HCT116 (cell line): Measurements from ENCODE around the gene VASN. TPM values are rescaled to one million over a fixed set of nuclear protein-coding genes. Genes with fewer than 3 reads are reported as not detected.

Source experiments
- ATAC-seq: fragments of 200-7000 bp; cut with Tn5 transposase; 2 replicates; pipeline ENCODE4 v1.9.1; 2020; ENCODE audit warnings: mild to moderate bottlenecking, moderate library complexity
- BruUV-seq: library from RNA; stranded (reverse); fragments of 400-500 nt; replicated peaks from 2 replicates; lab custom pipeline; 2021; lab: Mats Ljungman, UMichigan
- CTCF ChIA-PET: fragments of 300-600 bp; sonication (Branson Sonifier 250); formaldehyde crosslinking; loops from one replicate; lab custom pipeline; 2021; ENCODE audit warnings: antibody characterized with exemption; lab: Charles Lee
- POLR2A ChIA-PET: fragments of 300-600, 350-600 bp; sonication (Branson Sonifier 250); formaldehyde crosslinking; loops from one replicate; lab custom pipeline; 2021; ENCODE audit warnings: antibody characterized with exemption; lab: Charles Lee
- RAD21 ChIA-PET, 2 experiments: fragments of 300-600 bp; sonication (Branson Sonifier 250); formaldehyde crosslinking; loops; one replicate each; lab custom pipeline; 2023; ENCODE audit warnings: low total read pairs in 2 of 2; ENCODE audit not compliant: uncharacterized antibody in 2 of 2, unreplicated experiment in 2 of 2, low non-redundant PET in 1 of 2; lab: Charles Lee
- DNase-seq: peaks from one replicate; pipeline ENCODE4 v3.0.0-alpha.2; 2010; ENCODE audit warnings: low read depth, low spot score
- H2AFZ ChIP-seq: fragments of 200-600 bp; shearing (Covaris generic), sonication (generic); 2 replicates; pipeline ENCODE4 v1.6.1; 2017; ENCODE audit warnings: low read depth, mixed run types, mixed read lengths, antibody characterized with exemption, low read length; ENCODE audit not compliant: poor library complexity, severe bottlenecking
- H3K27ac ChIP-seq: 2 replicates; pipeline ENCODE4 v1.5.1; 2012; ENCODE audit warnings: low read depth, low read length
- H3K27me3 ChIP-seq: fragments of 200-600 bp; sonication (generic); 2 replicates; pipeline ENCODE4 v1.6.1; 2016; ENCODE audit warnings: mixed run types, low read length, mixed read lengths; ENCODE audit not compliant: insufficient read depth
- H3K36me3 ChIP-seq, 2 experiments: fragments of 200-500 bp in 1 of 2; fragments of 200-600 bp in 1 of 2; sonication (Bioruptor generic) in 1 of 2; sonication (generic) in 1 of 2; 2 replicates each; pipeline versions ENCODE4 v1.5.1 to v1.6.1; 2014 to 2016; ENCODE audit warnings: low read length in 2 of 2, inconsistent platforms in 1 of 2, mixed read lengths in 1 of 2, mixed run types in 1 of 2; ENCODE audit not compliant: insufficient read depth in 2 of 2, control insufficient read depth in 1 of 2
- H3K4me1 ChIP-seq, 2 experiments: fragments of 200-600 bp in 1 of 2; sonication (generic) in 1 of 2; 2 replicates each; pipeline versions ENCODE4 v1.5.1 to v1.6.1; 2012 to 2017; ENCODE audit warnings: low read length in 2 of 2, inconsistent platforms in 1 of 2, mild to moderate bottlenecking in 1 of 2, mixed read lengths in 1 of 2, mixed run types in 1 of 2, moderate library complexity in 1 of 2; ENCODE audit not compliant: insufficient read depth in 2 of 2, control insufficient read depth in 1 of 2
- H3K4me2 ChIP-seq: fragments of 200-600 bp; sonication (generic); 2 replicates; pipeline ENCODE4 v1.6.1; 2017; ENCODE audit warnings: mixed run types, low read length, mixed read lengths
- H3K4me3 ChIP-seq, 2 experiments: fragments of 200-600 bp in 1 of 2; sonication (generic) in 1 of 2; replicated peaks in 1 of 2; 2 replicates each; pipeline ENCODE4 v1.5.1; 2011 to 2016; ENCODE audit warnings: low read length in 2 of 2, control low read depth in 1 of 2, low read depth in 1 of 2, mild to moderate bottlenecking in 1 of 2, mixed read lengths in 1 of 2, mixed run types in 1 of 2
- H3K79me2 ChIP-seq: fragments of 200-600 bp; sonication (generic); 2 replicates; pipeline ENCODE4 v1.6.1; 2017; ENCODE audit warnings: mild to moderate bottlenecking, mixed run types, low read length, moderate library complexity, mixed read lengths; ENCODE audit not compliant: insufficient read depth
- H3K9ac ChIP-seq: fragments of 200-600 bp; sonication (generic); 2 replicates; pipeline ENCODE4 v1.6.1; 2016; ENCODE audit warnings: low read length, mixed read lengths
- H3K9me2 ChIP-seq: fragments of 200-600 bp; sonication (generic), shearing (Covaris generic); 2 replicates; pipeline ENCODE4 v1.6.1; 2017; ENCODE audit warnings: mixed run types, mild to moderate bottlenecking, moderate library complexity; ENCODE audit not compliant: insufficient read depth
- H3K9me3 ChIP-seq, 2 experiments: fragments of 200-500 bp in 1 of 2; fragments of 200-600 bp in 1 of 2; sonication (Bioruptor generic) in 1 of 2; sonication (generic) in 1 of 2; 2 replicates each; pipeline ENCODE4 v1.6.1; 2014 to 2017; ENCODE audit warnings: low read length in 2 of 2, mixed read lengths in 2 of 2, inconsistent platforms in 1 of 2, low read depth in 1 of 2, mild to moderate bottlenecking in 1 of 2, mixed run types in 1 of 2, moderate library complexity in 1 of 2; ENCODE audit not compliant: control insufficient read depth in 1 of 2, insufficient read depth in 1 of 2
- H4K20me1 ChIP-seq: fragments of 200-600 bp; sonication (generic), shearing (Covaris generic); 2 replicates; pipeline ENCODE4 v1.6.1; 2017; ENCODE audit warnings: mixed run types, mild to moderate bottlenecking, moderate library complexity; ENCODE audit not compliant: insufficient read depth
- JUND ChIP-seq: IDR thresholded peaks from 2 replicates; pipeline ENCODE4 v1.6.1; 2012
- MAX ChIP-seq: IDR thresholded peaks from 2 replicates; pipeline ENCODE4 v1.6.1; 2012
- POLR2AphosphoS5 ChIP-seq: IDR thresholded peaks from 2 replicates; pipeline ENCODE4 v1.6.1; 2011; ENCODE audit warnings: mild to moderate bottlenecking, low read depth, low read length, moderate library complexity
- SP1 ChIP-seq: IDR thresholded peaks from 2 replicates; pipeline ENCODE4 v1.6.1; 2012; ENCODE audit warnings: low read depth
- ZBTB33 ChIP-seq: IDR thresholded peaks from 2 replicates; pipeline ENCODE4 v1.6.1; 2011; ENCODE audit warnings: mild to moderate bottlenecking, low read length, moderate library complexity; ENCODE audit not compliant: insufficient replicate concordance; ENCODE audit errors: extremely low read depth
- ZFX ChIP-seq: fragments of 450-650 bp; IDR thresholded peaks from 2 replicates; pipeline ENCODE4 v1.6.1; 2017
- intact Hi-C: fragments of 100-400 bp; cut with micrococcal nuclease; formaldehyde crosslinking; loops from 2 replicates; pipeline ENCODE4 v1.10.0; 2022
- total RNA-seq: library from RNA; stranded (reverse); gene quantifications from one replicate; pipeline ENCODE4 v1.2.1, GENCODE V29; 2021; ENCODE audit not compliant: unreplicated experiment

Gene VASN
- total RNA-seq, 1 experiment from 2014 or later, result 6.3 TPM

GRCh38 chr16:4416200-4417032 is 44.8 kb downstream of the VASN start, which contains the start of gene CORO7:
Gene CORO7, minus strand, starts transcription at chr16:4416596. Its CDS starts 78 bp downstream, at chr16:4416518.
- Histone ChIP-seq H3K4me2 (peak within 1 kb of the TSS; percentile 90), H3K27me3 (no peaks in the 10 kb centered on the region), H3K9me2 (no peaks in the 10 kb centered on the region), H3K4me3 (peak within 1 kb of the TSS; percentile 60 to 78), H4K20me1 (no peaks in the 10 kb centered on the region), H3K4me1 (peaks cover 10 to 14% of the 10 kb centered on the region in 2 experiments; a peak in 3 of 4 replicates), H2AFZ (peak within 1 kb of the TSS; percentile 73), H3K9me3 (no peaks in the 10 kb centered on the region), H3K36me3 (no peaks in the 10 kb centered on the region), H3K27ac (peak within 1 kb of the TSS; percentile 74; the same call in 1 of the 2 replicates), H3K79me2 (peaks cover 16% of the 10 kb centered on the region), H3K9ac (peak within 1 kb of the TSS; percentile 81)
- ChIA-PET POLR2A (no interaction called here), RAD21 (interaction anchor here in 1 of 2 experiments (0.8 kb wide), 1 partner anchor 15 kb away, joined by 3 read pairs; no protein-coding TSS in a partner anchor), CTCF (interaction anchor here (1.8 to 2.0 kb wide), 2 partner anchors 12 to 13 kb away, joined by 6 to 8 read pairs; no protein-coding TSS in a partner anchor)
- peak; percentile 97 for ATAC-seq
- intact Hi-C loops, result no loop called here
- BruUV-seq, result no TSS peak
- TF ChIP-seq SP1, result peak; percentile 72
- TF ChIP-seq ZBTB33, result no peak
- TF ChIP-seq POLR2AphosphoS5, result peak; percentile 57; the same call in 1 of the 2 replicates
- no peak for TF ChIP-seq JUND
- peak; percentile 85 for TF ChIP-seq MAX
- TF ChIP-seq ZFX, result peak; percentile 46
- DNase-seq, result peak; percentile 69
